Uterus (tissue), 2 donors: ENCODE data around the gene NAALADL1.

Source experiments
- POLR2A ChIP-seq, 2 donors: fragments of 450-650 bp; IDR thresholded peaks; one replicate each; pipeline ENCODE4 v1.6.1; 2016; ENCODE audit warnings: antibody characterized with exemption in 2 of 2, mild to moderate bottlenecking in 1 of 2, moderate library complexity in 1 of 2
- TF ChIP-seq, protein P1 (sequence below), 4 experiments: fragments of 200-600 bp in 2 of 4; fragments of 450-650 bp in 2 of 4; sonication (generic) in 2 of 4; IDR thresholded peaks; one replicate each; pipeline ENCODE4 v1.5.1; 2016 to 2019; ENCODE audit warnings: antibody characterized with exemption in 4 of 4, mild to moderate bottlenecking in 2 of 4, moderate library complexity in 1 of 4

DNA sequence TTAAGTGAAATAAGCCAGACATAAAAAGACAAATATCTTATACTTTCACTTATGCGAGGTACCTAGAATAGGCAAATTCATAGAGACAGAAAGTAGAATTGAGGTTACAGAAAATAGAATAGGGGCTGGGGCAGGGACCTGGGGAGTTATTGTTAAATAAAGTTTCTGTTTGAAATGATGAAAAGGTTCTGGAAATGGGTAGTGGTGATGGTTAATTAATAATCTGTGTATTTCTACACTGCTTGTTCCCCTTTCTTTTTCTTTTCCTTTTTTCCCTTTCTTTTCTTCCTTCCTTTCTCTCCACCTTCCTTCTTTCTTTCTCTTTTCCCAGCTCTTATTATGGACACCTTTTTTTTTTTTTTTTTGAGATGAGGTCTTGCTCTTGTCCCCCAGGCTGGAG lies 2.8 kb downstream of the NAALADL1 start:
- TF ChIP-seq, protein P1, sequence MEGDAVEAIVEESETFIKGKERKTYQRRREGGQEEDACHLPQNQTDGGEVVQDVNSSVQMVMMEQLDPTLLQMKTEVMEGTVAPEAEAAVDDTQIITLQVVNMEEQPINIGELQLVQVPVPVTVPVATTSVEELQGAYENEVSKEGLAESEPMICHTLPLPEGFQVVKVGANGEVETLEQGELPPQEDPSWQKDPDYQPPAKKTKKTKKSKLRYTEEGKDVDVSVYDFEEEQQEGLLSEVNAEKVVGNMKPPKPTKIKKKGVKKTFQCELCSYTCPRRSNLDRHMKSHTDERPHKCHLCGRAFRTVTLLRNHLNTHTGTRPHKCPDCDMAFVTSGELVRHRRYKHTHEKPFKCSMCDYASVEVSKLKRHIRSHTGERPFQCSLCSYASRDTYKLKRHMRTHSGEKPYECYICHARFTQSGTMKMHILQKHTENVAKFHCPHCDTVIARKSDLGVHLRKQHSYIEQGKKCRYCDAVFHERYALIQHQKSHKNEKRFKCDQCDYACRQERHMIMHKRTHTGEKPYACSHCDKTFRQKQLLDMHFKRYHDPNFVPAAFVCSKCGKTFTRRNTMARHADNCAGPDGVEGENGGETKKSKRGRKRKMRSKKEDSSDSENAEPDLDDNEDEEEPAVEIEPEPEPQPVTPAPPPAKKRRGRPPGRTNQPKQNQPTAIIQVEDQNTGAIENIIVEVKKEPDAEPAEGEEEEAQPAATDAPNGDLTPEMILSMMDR (IDR thresholded peaks at IDR 0.05): no peak
- no peak for TF ChIP-seq POLR2A (IDR thresholded peaks at IDR 0.05)
